PFSK-1 (cell line): ENCODE results near the gene UCP2.

Experiments used
- FOXP2 ChIP-seq: optimal IDR thresholded peaks from 2 replicates; pipeline ENCODE3; 2011; ENCODE audit warnings: borderline replicate concordance, control low read depth, inconsistent platforms; ENCODE audit not compliant: insufficient read depth; ENCODE audit errors: extremely low read length, extremely low read depth
- POLR2AphosphoS5 ChIP-seq: IDR thresholded peaks from 2 replicates; pipeline ENCODE4 v1.6.1; 2012; ENCODE audit warnings: low read depth, mild to moderate bottlenecking, control low read depth, low read length, moderate library complexity
- REST ChIP-seq, 2 experiments: IDR thresholded peaks; 2 replicates each; pipeline versions ENCODE4 v1.6.1 to v1.8.0; 2011 to 2012; ENCODE audit warnings: low read depth in 2 of 2, low read length in 2 of 2, control low read depth in 1 of 2, inconsistent platforms in 1 of 2, mild to moderate bottlenecking in 1 of 2, moderate library complexity in 1 of 2; ENCODE audit not compliant: insufficient read depth in 1 of 2
- SIN3A ChIP-seq: IDR thresholded peaks from 2 replicates; pipeline ENCODE4 v1.6.1; 2012; ENCODE audit warnings: mild to moderate bottlenecking, low read length, moderate library complexity, borderline replicate concordance; ENCODE audit not compliant: insufficient read depth
- TAF1 ChIP-seq: IDR thresholded peaks from 2 replicates; pipeline ENCODE4 v1.6.1; 2012; ENCODE audit warnings: low read length, control low read depth, borderline replicate concordance; ENCODE audit not compliant: insufficient read depth

The UCP2 gene

GRCh38 chr11:74023276-74023675 is 40.6 kb upstream of the UCP2 start:
- no peak for TF ChIP-seq REST (IDR thresholded peaks at IDR 0.05; ENCODE audit: insufficient read depth in 1 of 2, low read depth in 2 of 2, low read length in 2 of 2)
- no peak for TF ChIP-seq TAF1
- TF ChIP-seq POLR2AphosphoS5, result no peak
- TF ChIP-seq SIN3A, result no peak
- TF ChIP-seq FOXP2, result no peak

DNA sequence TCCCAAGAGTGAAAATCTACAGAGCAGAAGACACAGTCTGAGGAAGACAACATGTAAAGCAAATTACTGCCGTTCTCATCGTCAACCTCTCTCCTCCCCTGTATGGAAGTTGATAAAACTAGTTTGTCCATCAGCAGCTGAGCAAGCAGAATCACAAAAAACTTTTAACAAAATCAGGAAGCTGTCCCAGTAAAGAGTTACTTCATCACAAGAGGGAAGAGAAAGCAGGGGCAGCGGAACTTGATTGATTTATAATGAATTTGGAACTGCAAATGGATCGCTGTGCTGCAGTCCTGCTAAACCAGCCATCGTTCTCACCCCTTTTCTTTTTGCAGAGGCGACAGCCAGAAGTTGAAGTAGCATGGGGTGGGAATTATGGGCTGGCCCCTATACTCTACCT is 39.9 kb upstream of the UCP2 start:
- TF ChIP-seq FOXP2 (no peak), REST (IDR thresholded peaks at IDR 0.05; ENCODE audit: insufficient read depth in 1 of 2, low read depth in 2 of 2, low read length in 2 of 2) (no peak), POLR2AphosphoS5 (no peak)

DNA sequence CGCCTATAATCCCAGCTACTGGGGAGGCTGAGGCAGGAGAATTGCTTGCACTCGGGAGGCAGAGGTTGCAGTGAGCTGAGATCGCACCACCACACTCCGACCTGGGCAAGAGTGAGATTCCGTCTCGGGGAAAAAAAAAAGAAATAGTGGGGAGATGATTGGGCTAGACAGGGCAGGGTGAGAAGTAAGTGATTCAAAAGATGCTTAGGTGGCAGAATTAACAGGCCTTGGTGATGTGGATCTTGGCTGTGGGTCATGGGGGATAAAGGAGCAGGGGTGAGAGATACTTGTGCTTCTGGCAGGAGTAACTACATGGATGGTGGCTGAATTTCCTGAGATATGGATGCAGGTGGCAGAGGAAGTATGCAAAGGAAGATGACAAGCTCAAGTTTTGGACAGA is 39.4 kb upstream of the UCP2 start:
- TF ChIP-seq POLR2AphosphoS5 (no peak), REST (IDR thresholded peaks at IDR 0.05; ENCODE audit: insufficient read depth in 1 of 2, low read depth in 2 of 2, low read length in 2 of 2) (no peak), SIN3A (no peak), FOXP2 (no peak), TAF1 (no peak)

DNA sequence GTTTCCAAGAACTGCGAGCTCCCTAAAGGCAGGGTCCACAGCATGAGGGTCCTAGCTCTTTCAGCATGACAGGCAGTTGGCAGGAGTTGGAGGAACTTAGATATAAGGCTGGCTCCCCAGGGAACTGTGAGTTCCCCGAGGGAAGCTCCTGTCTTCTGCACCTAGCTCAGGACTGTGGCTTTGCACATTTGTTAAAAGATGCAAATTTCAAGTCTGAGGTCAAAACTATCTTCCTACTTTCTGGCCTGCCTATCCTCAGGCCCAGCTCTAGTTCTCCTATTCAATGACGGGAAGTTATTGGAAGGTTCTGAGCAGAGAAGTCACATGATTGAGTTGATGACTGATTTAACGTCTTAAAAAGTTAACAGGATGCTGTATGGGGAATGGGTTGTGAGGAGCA is 37.9 kb upstream of the UCP2 start:
- no peak for TF ChIP-seq SIN3A

DNA sequence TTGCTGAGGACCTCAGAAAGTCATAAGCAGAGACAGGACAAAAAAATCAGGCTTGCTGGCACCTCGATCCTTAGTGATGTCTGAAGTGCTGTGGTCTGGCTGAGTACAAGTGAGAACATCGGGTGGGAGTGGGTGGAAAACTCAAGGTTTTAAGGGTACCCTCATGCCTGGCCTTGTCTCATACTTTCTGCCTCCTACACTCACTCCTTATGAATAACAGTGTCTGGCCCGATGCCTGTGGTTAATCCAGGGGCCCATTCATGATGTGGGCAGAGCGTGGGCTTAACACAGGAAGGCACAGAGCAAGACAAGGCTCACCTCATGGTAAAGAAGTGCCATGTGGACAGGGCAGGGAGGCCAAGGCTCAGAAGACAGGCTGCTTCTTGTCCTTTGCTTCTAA is 37.2 kb upstream of the UCP2 start:
- TF ChIP-seq REST (IDR thresholded peaks at IDR 0.05; ENCODE audit: insufficient read depth in 1 of 2, low read depth in 2 of 2, low read length in 2 of 2) (no peak), FOXP2 (no peak), TAF1 (no peak), SIN3A (no peak), POLR2AphosphoS5 (no peak)
